GM21737 (cell line): Measurements from ENCODE around the gene SEC31B.

Experiments used
- ATAC-seq: cut with Tn5 transposase; IDR thresholded peaks from one replicate; pipeline ENCODE4 v1.9.1; 2021; ENCODE audit warnings: mild to moderate bottlenecking, moderate library complexity; ENCODE audit not compliant: unreplicated experiment

SEC31B gene

GRCh38 chr10:100448951-100449350, 70.7 kb downstream of the SEC31B start:
- ATAC-seq: no peak

GRCh38 chr10:100447663-100448062, 72.0 kb downstream of the SEC31B start:
- no peak for ATAC-seq

GRCh38 chr10:100446130-100446761, 73.4 kb downstream of the SEC31B start:
- ATAC-seq: no peak

- ATAC-seq: no peak
Observed at GRCh38 chr10:100442548-100442947, 77.1 kb downstream of the SEC31B start.

- no peak for ATAC-seq
Observed at GRCh38 chr10:100438674-100439315, 80.9 kb downstream of the SEC31B start.
